DMS53 (cell line): ENCODE data around the gene STK4.

ENCODE experiments used
- DNase-seq: peaks from one replicate; lab custom pipeline; 2025; lab: John Stamatoyannopoulos, UW

The STK4 gene

GRCh38 chr20:44954211-44954610 lies 12.1 kb upstream of the STK4 start:
- DNase-seq = no peak

- DNase-seq = no peak
Observed at GRCh38 chr20:44955270-44955669, 11.0 kb upstream of the STK4 start.

GRCh38 chr20:44956410-44956809 lies 9.9 kb upstream of the STK4 start:
- no peak for DNase-seq

GRCh38 chr20:44958276-44958675 lies 8.0 kb upstream of the STK4 start:
- DNase-seq = no peak

GRCh38 chr20:44959082-44959637 lies 7.2 kb upstream of the STK4 start:
- DNase-seq = no peak

GRCh38 chr20:44959638-44960102 lies 6.6 kb upstream of the STK4 start:
- DNase-seq = peak; percentile 61

GRCh38 chr20:44960103-44960852 lies 6.0 kb upstream of the STK4 start, which contains the start of gene TOMM34:
TSS of gene TOMM34 (minus strand) at chr20:44960397. CDS start at chr20:44960333, 64 bp downstream.
- DNase-seq = peak; percentile 99

- DNase-seq = peak; percentile 24
Observed at GRCh38 chr20:44961011-44961869, 5.1 kb upstream of the STK4 start.

- DNase-seq = no peak
Observed at GRCh38 chr20:44961870-44962267, 4.4 kb upstream of the STK4 start.

- DNase-seq = peak; percentile 27
Observed at GRCh38 chr20:44962483-44962882, 3.8 kb upstream of the STK4 start.

GRCh38 chr20:44963325-44964215 lies 2.7 kb upstream of the STK4 start:
- DNase-seq = no peak

- no peak for DNase-seq
Observed at GRCh38 chr20:44965651-44966029, 672 bp upstream of the STK4 start.

- peak; percentile 33 for DNase-seq
Observed at GRCh38 chr20:44967207-44967807, 995 bp downstream of the STK4 start.

- peak; percentile 8 for DNase-seq
Observed at GRCh38 chr20:44969300-44969894, 3.1 kb downstream of the STK4 start.

GRCh38 chr20:44970243-44970757 lies 4.0 kb downstream of the STK4 start:
- peak; percentile 55 for DNase-seq

- DNase-seq = no peak
Observed at GRCh38 chr20:44973053-44973452, 6.7 kb downstream of the STK4 start.

- no peak for DNase-seq
Observed at GRCh38 chr20:44976698-44977097, 10.4 kb downstream of the STK4 start.

- DNase-seq = no peak
Observed at GRCh38 chr20:44979090-44979621, 12.8 kb downstream of the STK4 start.

GRCh38 chr20:44981736-44982406 lies 15.6 kb downstream of the STK4 start:
- DNase-seq = no peak
